ENCODE results near the gene NUCB1.

GRCh38 chr19:48922548-48923490, 22.7 kb downstream of the NUCB1 start:
- TF ChIP-seq JUN (CRISPR knock-in tag; IDR thresholded peaks at IDR 0.05) (no peak), CTCF (IDR thresholded peaks at IDR 0.05) (no peak), ZNF121 (CRISPR knock-in tag; IDR thresholded peaks at IDR 0.05) (no peak), TP53 (CRISPR knock-in tag; IDR thresholded peaks at IDR 0.05) (no peak), GTF2I (CRISPR knock-in tag; conservative IDR thresholded peaks at IDR 0.05) (no peak), CREB1 (CRISPR knock-in tag; IDR thresholded peaks at IDR 0.05) (no peak), ETV6 (CRISPR knock-in tag; IDR thresholded peaks at IDR 0.05) (no peak), MAX (CRISPR knock-in tag; IDR thresholded peaks at IDR 0.05) (no peak), CDX4 (CRISPR knock-in tag; IDR thresholded peaks at IDR 0.05; ENCODE audit: borderline replicate concordance) (no peak), ATF3 (CRISPR knock-in tag; conservative IDR thresholded peaks at IDR 0.05) (no peak)

Data from WTC11 (cell line).